Panc1 (cell line): ENCODE results near the gene TMEM39B. TPM values are rescaled to one million over a fixed set of nuclear protein-coding genes. Genes with fewer than 3 reads are reported as not detected.
A peak's percentile ranks its signal among the peaks of the same experiment; 100 is the strongest.

Experiments
- ATAC-seq: fragments of 200-7000 bp; cut with Tn5 transposase; 2 replicates; pipeline ENCODE4 v1.9.1; 2020; ENCODE audit warnings: mild to moderate bottlenecking, moderate library complexity
- BruUV-seq: library from RNA; stranded (reverse); fragments of 400-500 nt; replicated peaks from 2 replicates; lab custom pipeline; 2021; lab: Mats Ljungman, UMichigan
- CTCF ChIA-PET: fragments of 300-600 bp; sonication (Branson Sonifier 250); formaldehyde crosslinking; loops from one replicate; lab custom pipeline; 2022; ENCODE audit warnings: antibody characterized with exemption; lab: Charles Lee
- POLR2A ChIA-PET: fragments of 300-600 bp; sonication (Branson Sonifier 250); formaldehyde crosslinking; loops from one replicate; lab custom pipeline; 2022; ENCODE audit warnings: antibody characterized with exemption; lab: Charles Lee
- DNase-seq: peaks from one replicate; pipeline ENCODE4 v3.0.0-alpha.2; 2010; ENCODE audit warnings: low read depth, low spot score
- H3K27ac ChIP-seq: 2 replicates; pipeline ENCODE4 v1.5.1; 2011; ENCODE audit warnings: mild to moderate bottlenecking, low read length, inconsistent platforms
- H3K27me3 ChIP-seq: fragments of 200-500 bp; sonication (Bioruptor generic); 2 replicates; pipeline ENCODE4 v1.6.0; 2014; ENCODE audit warnings: low read length, inconsistent platforms; ENCODE audit not compliant: control insufficient read depth, insufficient read depth
- H3K36me3 ChIP-seq: fragments of 200-500 bp; sonication (Bioruptor generic); 2 replicates; pipeline ENCODE4 v1.5.1; 2014; ENCODE audit warnings: inconsistent platforms, mild to moderate bottlenecking, low read length, moderate library complexity; ENCODE audit not compliant: control insufficient read depth, insufficient read depth
- H3K4me1 ChIP-seq: 2 replicates; pipeline ENCODE4 v1.5.1; 2011; ENCODE audit warnings: inconsistent platforms, mild to moderate bottlenecking, low read length, moderate library complexity; ENCODE audit not compliant: control insufficient read depth, insufficient read depth
- H3K4me3 ChIP-seq, 2 experiments: 2 replicates each; pipeline ENCODE4 v1.5.1; 2011 to 2012; ENCODE audit warnings: low read depth in 2 of 2, low read length in 2 of 2, mild to moderate bottlenecking in 2 of 2, inconsistent platforms in 1 of 2, moderate library complexity in 1 of 2
- H3K9me3 ChIP-seq: fragments of 200-500 bp; sonication (Bioruptor generic); 2 replicates; pipeline ENCODE4 v1.5.1; 2014; ENCODE audit warnings: low read depth, mild to moderate bottlenecking, inconsistent platforms, low read length, moderate library complexity; ENCODE audit not compliant: control insufficient read depth, insufficient read depth
- CTCF ChIP-seq: fragments of 450-650 bp; IDR thresholded peaks from 2 replicates; pipeline ENCODE4 v1.5.1; 2017; ENCODE audit warnings: mild to moderate bottlenecking
- POLR2AphosphoS5 ChIP-seq: IDR thresholded peaks from 2 replicates; pipeline ENCODE4 v1.6.1; 2012; ENCODE audit warnings: mild to moderate bottlenecking, low read depth, low read length, moderate library complexity
- REST ChIP-seq, 2 experiments: IDR thresholded peaks; 2 replicates each; pipeline ENCODE4 v1.6.1; 2011 to 2012; ENCODE audit warnings: low read depth in 2 of 2, control low read depth in 1 of 2, low read length in 1 of 2, mild to moderate bottlenecking in 1 of 2, moderate library complexity in 1 of 2; ENCODE audit not compliant: insufficient read depth in 1 of 2
- SIN3A ChIP-seq: IDR thresholded peaks from 2 replicates; pipeline ENCODE4 v1.6.1; 2012; ENCODE audit warnings: low read depth, mild to moderate bottlenecking, low read length, moderate library complexity, borderline replicate concordance; ENCODE audit not compliant: insufficient read depth
- TCF7L2 ChIP-seq: IDR thresholded peaks from 2 replicates; pipeline ENCODE4 v1.6.1; 2011; ENCODE audit warnings: mild to moderate bottlenecking, low read depth, low read length, inconsistent platforms
- in situ Hi-C: cut with HindIII; loops from 2 replicates; pipeline ENCODE4 v1.10.0; 2016; ENCODE audit warnings: low sequenced_read_pairs, low pct_unique_long_range_greater_than_20kb
- intact Hi-C: fragments of 100-400 bp; cut with micrococcal nuclease; formaldehyde crosslinking; loops from one replicate; pipeline ENCODE4 v1.10.0; 2022; ENCODE audit not compliant: unreplicated experiment
- total RNA-seq: library from RNA; stranded (reverse); gene quantifications from one replicate; pipeline ENCODE4 v1.2.1, GENCODE V29; 2021; ENCODE audit not compliant: unreplicated experiment

The TMEM39B gene
- total RNA-seq, 1 experiment from 2014 or later, result 35.0 TPM

- Histone ChIP-seq H3K4me3 (no peak overlapping the region), H3K9me3 (no peaks in the 10 kb centered on the region), H3K4me1 (peaks cover 3% of the 10 kb centered on the region; the same call in 1 of the 2 replicates), H3K27ac (no peak overlapping the region), H3K27me3 (no peaks in the 10 kb centered on the region), H3K36me3 (peaks cover 51% of the 10 kb centered on the region)
- CTCF ChIA-PET, result interaction anchor here (0.6 kb wide), 1 partner anchor 76 kb away, joined by 15 read pairs; the partner anchor contains the start of gene KPNA6
- TF ChIP-seq POLR2AphosphoS5 (0 out of 2 replicates have a peak, but pooled peaks have one; percentile 10), CTCF (no peak)
- BruUV-seq, result TSS peak; percentile 46
- no peak for ATAC-seq
- in situ Hi-C loops (no loop called here), intact Hi-C loops (no loop called here)
- DNase-seq, result no peak
- POLR2A ChIA-PET, result no interaction called here
These were observed 40.5 kb upstream of the TMEM39B start for GRCh38 chr1:32032275-32032615.

- intact Hi-C loops, result no loop called here
- ATAC-seq (0 out of 2 replicates have a peak, but pooled peaks have one; percentile 23), DNase-seq (no peak)
- Histone ChIP-seq H3K4me1 (peaks cover 3% of the 10 kb centered on the region; the same call in 1 of the 2 replicates), H3K9me3 (no peaks in the 10 kb centered on the region), H3K27me3 (no peaks in the 10 kb centered on the region), H3K27ac (no peak overlapping the region), H3K36me3 (peaks cover 73% of the 10 kb centered on the region), H3K4me3 (no peak overlapping the region)
- ChIA-PET CTCF (no interaction called here), POLR2A (no interaction called here)
- in situ Hi-C loops, result no loop called here
- BruUV-seq, result no TSS peak
- TF ChIP-seq TCF7L2, result no peak
- no peak for TF ChIP-seq SIN3A
- TF ChIP-seq REST (IDR thresholded peaks at IDR 0.05; ENCODE audit: insufficient read depth in 1 of 2, low read depth in 2 of 2, low read length in 1 of 2), result no peak
- TF ChIP-seq CTCF, result no peak
- TF ChIP-seq POLR2AphosphoS5, result no peak
These were observed 37.6 kb upstream of the TMEM39B start for GRCh38 chr1:32035119-32035518.
